MM.1S (cell line): ENCODE results near the gene SOX4.

Experiments
- DNase-seq: peaks from one replicate; pipeline ENCODE4 v3.0.0-alpha.2; 2015
- H2AFZ ChIP-seq: fragments of 300-600 bp; sonication (generic); 2 replicates; pipeline ENCODE4 v1.6.0; 2016; ENCODE audit warnings: antibody characterized with exemption, low read length
- H3F3A ChIP-seq: fragments of 300-600 bp; sonication (generic); 2 replicates; pipeline ENCODE4 v1.6.1; 2016; ENCODE audit warnings: mild to moderate bottlenecking, antibody characterized with exemption, low read length, moderate library complexity, mixed read lengths; ENCODE audit not compliant: insufficient read depth
- H3K27ac ChIP-seq: fragments of 300-600 bp; sonication (generic); 2 replicates; pipeline ENCODE4 v1.5.1; 2016; ENCODE audit warnings: mild to moderate bottlenecking, low read length
- H3K27me3 ChIP-seq: fragments of 300-600 bp; sonication (generic); replicated peaks from 2 replicates; pipeline ENCODE4 v1.6.0; 2016; ENCODE audit warnings: low read length; ENCODE audit not compliant: insufficient read depth
- H3K36me3 ChIP-seq: fragments of 300-600 bp; sonication (generic); replicated peaks from 2 replicates; pipeline ENCODE4 v1.6.1; 2016; ENCODE audit warnings: mild to moderate bottlenecking, low read length, mixed read lengths; ENCODE audit not compliant: insufficient read depth
- H3K4me1 ChIP-seq: fragments of 300-600 bp; sonication (generic); 2 replicates; pipeline ENCODE4 v1.6.1; 2016; ENCODE audit warnings: low read length, mixed read lengths
- H3K4me2 ChIP-seq: fragments of 300-600 bp; sonication (generic); 2 replicates; pipeline ENCODE4 v1.6.0; 2016; ENCODE audit warnings: low read depth, low read length
- H3K4me3 ChIP-seq: fragments of 300-600 bp; sonication (generic); 2 replicates; pipeline ENCODE4 v1.5.1; 2016; ENCODE audit warnings: low read length, mixed read lengths
- H3K79me2 ChIP-seq: fragments of 300-600 bp; sonication (generic); 2 replicates; pipeline ENCODE4 v1.6.1; 2016; ENCODE audit warnings: mixed run types, low read length, mixed read lengths
- H3K9ac ChIP-seq: fragments of 300-600 bp; sonication (generic); 2 replicates; pipeline ENCODE4 v1.6.1; 2016; ENCODE audit warnings: low read length, mixed read lengths
- H3K9me2 ChIP-seq: fragments of 300-600 bp; sonication (generic); replicated peaks from 2 replicates; pipeline ENCODE4 v1.6.1; 2016; ENCODE audit warnings: mild to moderate bottlenecking, low read length, mixed read lengths; ENCODE audit not compliant: insufficient read depth
- H3K9me3 ChIP-seq: fragments of 300-600 bp; sonication (generic); replicated peaks from 2 replicates; pipeline ENCODE4 v1.6.1; 2016; ENCODE audit warnings: mild to moderate bottlenecking, low read length, mixed read lengths; ENCODE audit not compliant: insufficient read depth
- H4K20me1 ChIP-seq: fragments of 300-600 bp; sonication (generic); 2 replicates; pipeline ENCODE4 v1.6.1; 2016; ENCODE audit warnings: mild to moderate bottlenecking, low read length, moderate library complexity, mixed read lengths; ENCODE audit not compliant: insufficient read depth
- CTCF ChIP-seq: fragments of 300-600 bp; sonication (generic); IDR thresholded peaks from 2 replicates; pipeline ENCODE4 v1.5.1; 2016; ENCODE audit warnings: antibody characterized with exemption, low read length, mixed read lengths
- EZH2 ChIP-seq: fragments of 300-600 bp; sonication (generic); optimal IDR thresholded peaks from 2 replicates; pipeline ENCODE3; 2017; ENCODE audit warnings: low read depth, mild to moderate bottlenecking, antibody characterized with exemption, low read length, mixed read lengths
- EZH2phosphoT487 ChIP-seq: fragments of 300-600 bp; sonication (generic); IDR thresholded peaks from 2 replicates; pipeline ENCODE4 v1.6.1; 2018; ENCODE audit warnings: antibody characterized with exemption, low read length

SOX4 gene

DNA sequence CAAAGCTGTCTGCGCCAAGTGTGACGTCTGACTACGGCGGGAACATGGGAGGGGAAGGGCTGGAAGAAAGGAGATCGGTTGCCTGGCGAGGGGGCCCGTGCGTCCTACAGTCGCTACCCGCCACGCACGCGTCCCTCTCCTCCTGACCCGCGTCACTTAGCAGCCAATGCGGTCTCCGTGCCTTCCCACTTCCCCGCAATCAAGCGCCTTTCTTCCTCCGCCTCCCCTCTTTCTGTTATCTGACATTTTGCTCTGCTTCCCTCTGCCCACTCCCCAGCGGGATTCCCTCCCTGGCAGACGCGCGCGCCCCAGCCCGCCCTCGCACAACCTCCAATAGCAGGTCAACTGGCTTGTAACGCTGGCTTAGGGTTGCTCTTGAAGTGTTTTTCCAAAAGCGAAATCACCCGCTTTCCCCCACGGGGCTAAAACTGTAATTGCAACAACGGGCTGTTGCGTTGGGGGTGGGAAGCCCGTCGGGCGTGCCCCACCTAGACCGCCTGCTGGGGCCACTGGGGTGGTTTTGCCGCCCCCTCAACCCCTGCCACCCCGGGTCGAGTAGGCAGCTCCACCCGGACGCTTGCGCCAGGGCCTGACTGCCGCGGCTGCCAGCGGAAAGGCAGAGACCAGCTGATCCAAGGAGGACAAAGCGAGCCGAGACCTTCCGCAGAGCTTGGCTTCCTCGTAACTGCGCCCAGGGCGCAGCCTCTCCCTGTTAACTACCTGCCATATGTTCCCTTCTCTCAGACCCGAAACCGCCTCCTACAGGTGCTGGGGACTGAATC, 6.2 kb upstream of the SOX4 start:
- Histone ChIP-seq H3K9ac (peak overlapping the region; percentile 49; the same call in 1 of the 2 replicates), H4K20me1 (no peaks in the 10 kb centered on the region), H3K9me2 (no peaks in the 10 kb centered on the region), H3F3A (peaks cover 14% of the 10 kb centered on the region; the same call in 1 of the 2 replicates), H3K36me3 (no peaks in the 10 kb centered on the region), H3K4me3 (peak overlapping the region; percentile 83), H3K4me2 (peak overlapping the region; percentile 85), H3K27ac (no peak overlapping the region), H2AFZ (peak overlapping the region; percentile 98), H3K27me3 (0 out of 2 replicates have a peak, but pooled peaks cover under 1% of the 10 kb centered on the region), H3K9me3 (no peaks in the 10 kb centered on the region), H3K4me1 (no peaks in the 10 kb centered on the region), H3K79me2 (no peaks in the 10 kb centered on the region)
- DNase-seq: peak; percentile 47
- TF ChIP-seq CTCF (no peak; the same call in 1 of the 2 replicates), EZH2 (no peak), EZH2phosphoT487 (no peak)

DNA sequence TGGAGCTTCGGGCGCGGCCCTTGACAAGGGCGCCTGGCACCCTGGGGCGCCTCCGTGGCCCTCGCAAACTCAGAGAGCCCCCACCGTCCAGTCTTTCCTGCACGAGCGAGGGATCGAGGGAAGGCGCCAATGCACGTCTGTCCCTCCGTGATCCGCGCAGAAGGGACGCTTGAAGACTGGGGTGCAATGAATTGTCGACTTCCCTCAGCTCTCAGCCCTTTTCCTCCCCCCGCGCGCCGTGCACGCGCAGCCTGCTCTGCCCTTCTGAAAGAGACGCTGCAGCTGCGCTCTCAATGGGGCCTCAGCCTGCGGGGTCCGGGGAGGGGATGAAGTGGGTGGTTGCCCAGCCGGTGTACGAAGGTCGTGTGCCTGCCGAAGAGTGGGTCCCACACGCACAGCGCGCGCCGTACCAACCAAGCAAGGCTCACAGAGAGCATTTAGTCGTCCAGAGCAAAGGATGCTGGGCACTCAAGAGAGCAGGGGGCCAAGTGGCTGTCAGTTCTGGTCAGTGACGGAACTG, 5.5 kb upstream of the SOX4 start:
- H2AFZ ChIP-seq: peak overlapping the region; percentile 98

More for the DNA sequence above, 5.5 kb upstream of the SOX4 start:
- Histone ChIP-seq H3K9ac (peak overlapping the region; percentile 49; the same call in 1 of the 2 replicates), H3F3A (peaks cover 14% of the 10 kb centered on the region; the same call in 1 of the 2 replicates), H3K27me3 (0 out of 2 replicates have a peak, but pooled peaks cover 3% of the 10 kb centered on the region), H3K9me3 (no peaks in the 10 kb centered on the region), H3K4me1 (peaks cover 3% of the 10 kb centered on the region; the same call in 1 of the 2 replicates), H3K36me3 (no peaks in the 10 kb centered on the region), H3K4me2 (peak overlapping the region; percentile 85), H3K27ac (peak overlapping the region; percentile 57; the same call in 1 of the 2 replicates), H3K79me2 (no peaks in the 10 kb centered on the region), H3K4me3 (peak overlapping the region; percentile 83), H4K20me1 (no peaks in the 10 kb centered on the region), H3K9me2 (no peaks in the 10 kb centered on the region)
- no peak for TF ChIP-seq CTCF
- no peak for TF ChIP-seq EZH2
- DNase-seq: peak; percentile 58
